Stimulated activated effector memory CD8-positive, alpha-beta T cell treated with anti-CD3 and anti-CD28 coated beads, Interleukin-12 subunit alpha, Interleukin-12 subunit beta, amount 100 ng/mL, for 72 hours (primary cell): Measurements from ENCODE around the gene AIP.
"Not testable (repeated sequence)": the region's sequence is repeated elsewhere in the genome, so short reads cannot be mapped to it uniquely, and the experiment has no call there.

Experiments
- ATAC-seq: fragments of 150-1000 bp; cut with Tn5 transposase; 2 replicates; pipeline ENCODE4 v1.10.0; 2021
- DNase-seq, 2 donors: peaks; one replicate each; pipeline ENCODE4 v3.0.0; 2021 to 2022; ENCODE audit warnings: low spot score in 2 of 2
- H3K27ac Mint-ChIP-seq: one replicate; pipeline ENCODE4 v1.8.0; 2022; ENCODE audit warnings: mild to moderate bottlenecking, mixed read lengths
- H3K36me3 Mint-ChIP-seq: one replicate; pipeline ENCODE4 v1.8.0; 2022; ENCODE audit warnings: mild to moderate bottlenecking, mixed read lengths
- H3K4me1 Mint-ChIP-seq: one replicate; pipeline ENCODE4 v1.8.0; 2022; ENCODE audit warnings: mixed read lengths
- H3K4me3 Mint-ChIP-seq: one replicate; pipeline ENCODE4 v1.8.0; 2022; ENCODE audit warnings: mild to moderate bottlenecking, mixed read lengths
- H3K9me3 Mint-ChIP-seq: one replicate; pipeline ENCODE4 v1.8.0; 2022; ENCODE audit warnings: mixed read lengths

AIP gene

DNA sequence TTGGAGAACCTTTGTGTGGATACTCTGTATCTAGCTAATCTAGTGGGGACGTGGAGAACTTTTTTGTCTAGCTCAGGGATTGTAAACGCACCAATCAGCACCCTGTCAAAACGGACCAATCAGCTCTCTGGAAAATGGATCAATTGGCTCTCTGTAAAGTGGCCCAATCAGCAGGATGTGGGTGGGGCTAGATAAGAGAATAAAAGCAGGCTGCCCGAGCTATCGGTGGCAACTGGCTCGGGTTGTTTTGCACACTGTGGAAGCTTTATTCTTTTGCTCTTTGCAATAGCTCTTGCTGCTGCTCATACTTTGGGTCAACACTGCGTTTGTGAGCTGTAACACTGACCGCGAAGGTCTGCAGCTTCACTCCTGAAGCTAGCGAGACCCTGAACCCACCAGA is 6.1 kb upstream of the AIP start:
- H3K27ac Mint-ChIP-seq, DNase-seq, H3K4me3 Mint-ChIP-seq, H3K36me3 Mint-ChIP-seq, H3K9me3 Mint-ChIP-seq, H3K4me1 Mint-ChIP-seq, ATAC-seq: not testable (repeated sequence)

DNA sequence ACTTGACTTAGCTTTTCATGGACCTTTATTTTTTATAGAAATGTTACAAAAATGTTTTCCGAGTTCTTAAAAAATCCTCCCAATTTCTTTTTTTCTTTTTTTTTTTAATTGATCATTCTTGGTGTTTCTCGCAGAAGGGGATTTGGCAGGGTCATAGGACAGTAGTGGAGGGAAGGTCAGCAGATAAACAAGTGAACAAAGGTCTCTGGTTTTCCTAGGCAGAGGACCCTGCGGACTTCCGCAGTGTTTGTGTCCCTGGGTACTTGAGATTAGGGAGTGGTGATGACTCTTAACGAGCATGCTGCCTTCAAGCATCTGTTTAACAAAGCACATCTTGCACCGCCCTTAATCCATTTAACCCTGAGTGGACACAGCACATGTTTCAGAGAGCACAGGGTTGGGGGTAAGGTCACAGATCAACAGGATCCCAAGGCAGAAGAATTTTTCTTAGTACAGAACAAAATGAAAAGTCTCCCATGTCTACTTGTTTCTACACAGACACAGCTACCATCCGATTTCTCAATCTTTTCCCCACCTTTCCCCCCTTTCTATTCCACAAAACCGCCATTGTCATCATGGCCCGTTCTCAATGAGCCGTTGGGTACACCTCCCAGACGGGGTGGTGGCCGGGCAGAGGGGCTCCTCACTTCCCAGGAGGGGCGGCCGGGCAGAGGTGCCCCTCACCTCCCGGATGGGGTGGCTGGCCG is 5.3 kb upstream of the AIP start:
- not testable (repeated sequence) for H3K4me3 Mint-ChIP-seq, H3K27ac Mint-ChIP-seq, DNase-seq, H3K9me3 Mint-ChIP-seq, ATAC-seq, H3K36me3 Mint-ChIP-seq, H3K4me1 Mint-ChIP-seq

DNA sequence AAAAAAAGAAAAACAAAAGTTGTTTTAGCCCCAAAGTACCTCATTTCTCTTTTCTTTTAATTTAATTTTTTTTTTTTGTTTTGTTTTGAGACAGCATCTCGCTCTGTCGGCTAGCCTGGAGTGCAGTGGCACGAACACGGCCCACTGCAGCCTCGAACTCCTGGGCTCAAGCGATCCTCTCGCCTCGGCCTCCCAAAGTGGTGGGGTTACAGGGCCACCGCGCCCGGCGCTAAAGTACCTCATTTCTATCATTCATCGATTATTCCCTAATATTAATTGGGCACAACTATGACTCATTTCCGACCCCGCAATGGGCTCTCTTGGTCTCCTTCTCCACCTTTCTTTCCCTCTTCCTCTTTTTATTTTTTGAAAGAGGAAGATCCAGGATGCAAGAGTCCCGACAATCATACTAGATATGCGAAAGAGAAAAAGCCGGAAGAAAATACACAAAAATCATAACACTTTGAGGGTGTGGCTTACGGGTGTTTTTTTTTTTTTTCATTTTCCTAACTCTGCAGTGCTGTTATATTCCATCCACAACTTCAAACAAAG is 475 bp upstream of the AIP start:
- ATAC-seq (no peak), DNase-seq (no peak)
- H3K4me3 Mint-ChIP-seq, result peak overlapping the region; percentile 98
- peaks cover 45% of the 10 kb centered on the region for H3K36me3 Mint-ChIP-seq
- no peaks in the 10 kb centered on the region for H3K9me3 Mint-ChIP-seq
- H3K4me1 Mint-ChIP-seq, result peaks cover 50% of the 10 kb centered on the region
- peak overlapping the region; percentile 97 for H3K27ac Mint-ChIP-seq

DNA sequence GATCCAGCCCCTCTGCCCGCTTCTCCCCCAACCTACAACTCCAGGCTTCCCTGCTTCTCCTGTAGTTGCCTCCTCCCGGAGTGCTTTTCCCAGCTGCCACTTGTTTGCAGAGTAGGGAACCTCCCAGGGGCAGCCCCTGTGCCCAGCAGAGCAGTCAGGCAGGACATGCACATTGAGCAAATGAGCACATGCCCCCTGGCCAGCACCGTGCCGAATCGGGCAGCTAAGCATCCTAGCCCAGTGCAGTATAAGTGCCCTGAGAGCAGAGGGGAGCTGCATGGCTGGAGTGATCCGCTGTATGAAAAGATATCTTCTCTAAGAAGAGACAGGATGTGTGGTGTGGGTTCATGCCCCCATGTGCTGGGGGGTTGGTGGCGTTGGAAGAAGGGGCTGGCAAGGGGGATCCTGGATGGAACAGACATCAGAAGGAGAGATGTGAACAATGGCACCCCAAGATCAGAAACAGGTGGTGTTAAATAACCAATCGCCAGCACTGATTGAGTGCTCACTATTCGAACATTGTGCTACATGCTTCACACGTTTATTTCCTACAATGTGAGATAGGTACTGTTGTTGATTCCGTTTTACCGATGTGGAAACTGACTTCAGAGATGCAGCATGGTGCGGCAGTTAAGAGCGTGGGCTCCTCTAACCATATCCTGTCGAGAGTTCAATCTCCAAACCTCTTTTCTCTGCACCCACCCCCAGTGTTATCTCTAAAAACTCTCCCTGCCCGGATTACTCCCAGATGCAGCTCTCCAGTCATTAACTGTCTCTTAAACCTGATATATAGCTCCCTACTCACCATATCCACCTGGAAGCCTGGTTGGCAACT is 1.2 kb downstream of the AIP start:
- DNase-seq, result peak in 1 of 2 donors; percentile 78

DNA sequence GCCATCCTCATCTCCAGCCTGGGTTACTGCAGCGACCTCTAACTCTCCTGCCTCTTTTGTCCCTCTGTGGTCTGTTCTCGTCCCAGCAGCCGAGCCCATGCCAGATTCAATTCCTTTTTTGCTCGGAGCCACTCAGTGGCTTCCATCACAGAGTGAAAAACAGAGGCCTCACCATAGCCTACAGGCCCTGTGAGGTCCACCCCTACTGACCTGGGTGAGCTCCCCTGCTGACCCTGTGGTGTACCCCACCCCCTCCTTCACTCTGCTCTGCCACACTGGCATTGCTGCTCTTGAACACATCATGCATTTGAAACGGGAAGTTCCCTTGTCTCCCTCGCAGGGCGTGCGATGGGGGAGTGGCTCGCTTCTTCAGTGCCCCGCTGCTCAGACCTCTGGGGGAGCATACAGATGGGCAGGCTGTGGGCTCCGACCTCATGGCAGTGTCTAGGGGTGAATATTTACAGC is 2.1 kb downstream of the AIP start:
- DNase-seq, result peak; percentile 44 to 85
- H3K27ac Mint-ChIP-seq, result peak overlapping the region; percentile 97
- H3K4me3 Mint-ChIP-seq, result peak overlapping the region; percentile 98
- peaks cover 70% of the 10 kb centered on the region for H3K36me3 Mint-ChIP-seq
- peaks cover 2% of the 10 kb centered on the region for H3K9me3 Mint-ChIP-seq
- ATAC-seq, result peak; percentile 25
- peaks cover 74% of the 10 kb centered on the region for H3K4me1 Mint-ChIP-seq

More for the DNA sequence above, 1.2 kb downstream of the AIP start:
- peak overlapping the region; percentile 98 for H3K4me3 Mint-ChIP-seq
- peaks cover 2% of the 10 kb centered on the region for H3K9me3 Mint-ChIP-seq
- peak overlapping the region; percentile 97 for H3K27ac Mint-ChIP-seq
- peaks cover 62% of the 10 kb centered on the region for H3K36me3 Mint-ChIP-seq
- peak; percentile 40 for ATAC-seq
- H3K4me1 Mint-ChIP-seq, result peaks cover 67% of the 10 kb centered on the region

DNA sequence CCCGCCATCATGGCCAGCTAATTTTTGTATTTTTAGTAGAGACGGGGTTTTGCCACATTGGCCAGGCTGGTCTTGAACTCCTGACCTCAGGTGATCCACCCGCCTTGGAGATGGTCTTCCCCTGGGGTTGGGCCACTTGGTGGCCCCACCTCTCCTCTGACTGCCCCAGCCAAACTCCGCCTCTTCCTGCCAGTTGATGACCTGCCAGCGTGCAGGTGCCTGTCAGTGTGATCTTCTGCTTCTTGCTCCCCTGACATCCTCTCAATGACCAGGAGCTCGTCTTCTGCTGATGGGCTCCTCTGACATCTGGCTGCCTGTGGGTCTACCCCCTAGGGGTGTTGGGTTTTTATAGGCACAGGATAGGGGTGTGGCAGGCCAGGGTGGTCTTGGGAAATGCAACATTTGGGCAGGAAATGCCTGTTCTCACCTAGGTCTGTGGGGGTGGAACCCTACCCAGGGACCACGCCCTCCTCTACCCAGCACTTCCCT is 3.1 kb downstream of the AIP start:
- Mint-ChIP-seq H3K27ac (peak overlapping the region; percentile 97), H3K36me3 (peaks cover 81% of the 10 kb centered on the region), H3K4me3 (peak overlapping the region; percentile 98), H3K4me1 (peaks cover 83% of the 10 kb centered on the region)
- DNase-seq (peak in 1 of 2 donors; percentile 86), ATAC-seq (peak; percentile 2)
- not testable (repeated sequence) for H3K9me3 Mint-ChIP-seq

DNA sequence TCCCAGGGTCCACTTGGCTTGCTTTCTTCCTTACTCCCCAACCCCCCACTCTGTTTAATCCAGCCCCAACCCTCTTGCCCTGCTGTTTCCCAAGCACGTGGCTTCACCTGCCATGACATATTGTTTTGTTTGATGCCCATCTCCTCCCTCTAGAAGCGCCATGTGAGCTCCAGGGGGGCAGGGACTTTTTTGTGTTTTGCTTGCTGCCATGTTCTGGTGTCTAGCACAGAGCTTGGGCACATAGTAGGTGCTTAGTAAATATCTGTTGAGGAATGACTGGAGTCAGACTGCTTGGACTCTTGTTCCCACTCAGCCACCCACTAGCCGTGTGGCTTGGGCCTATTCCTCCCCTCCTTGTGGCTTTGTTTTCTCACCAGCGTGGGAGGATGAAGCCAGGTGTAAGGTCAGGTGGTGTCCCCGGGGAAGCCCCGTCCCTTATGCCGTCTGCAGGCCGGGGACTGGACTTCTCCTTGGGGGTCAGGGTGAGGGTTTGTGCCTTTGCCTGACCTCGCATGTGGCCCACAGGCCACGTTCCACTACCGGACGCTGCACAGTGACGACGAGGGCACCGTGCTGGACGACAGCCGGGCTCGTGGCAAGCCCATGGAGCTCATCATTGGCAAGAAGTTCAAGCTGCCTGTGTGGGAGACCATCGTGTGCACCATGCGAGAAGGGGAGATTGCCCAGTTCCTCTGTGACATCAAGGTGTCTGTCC is 3.8 kb downstream of the AIP start:
- peaks cover 88% of the 10 kb centered on the region for H3K36me3 Mint-ChIP-seq
- ATAC-seq (peak; percentile 3), DNase-seq (peak; percentile 57 to 89)

DNA sequence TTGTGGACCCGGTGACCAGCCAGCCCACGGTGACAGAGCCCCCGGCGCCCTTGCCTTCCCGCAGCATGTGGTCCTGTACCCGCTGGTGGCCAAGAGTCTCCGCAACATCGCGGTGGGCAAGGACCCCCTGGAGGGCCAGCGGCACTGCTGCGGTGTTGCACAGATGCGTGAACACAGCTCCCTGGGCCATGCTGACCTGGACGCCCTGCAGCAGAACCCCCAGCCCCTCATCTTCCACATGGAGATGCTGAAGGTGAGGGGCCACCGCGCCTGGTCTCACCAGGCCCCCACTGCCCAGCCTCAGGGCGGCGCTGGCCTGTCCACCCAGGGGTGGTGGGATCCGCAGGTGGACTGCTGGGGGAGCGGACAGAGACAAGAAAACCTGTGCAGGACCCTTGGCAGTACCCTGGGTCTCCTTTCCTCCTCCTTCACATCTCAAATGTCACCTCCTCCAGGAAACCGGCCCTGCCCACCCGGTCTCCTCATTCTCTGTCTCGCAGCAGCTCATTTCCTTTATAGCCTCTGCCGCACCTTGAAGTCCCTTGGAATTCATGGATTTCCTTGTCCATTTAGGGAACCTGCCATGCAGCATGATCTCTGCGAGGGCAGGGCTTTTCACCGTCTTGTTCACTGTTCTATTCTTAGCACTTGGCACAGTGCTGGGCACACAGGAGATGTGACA is 6.5 kb downstream of the AIP start:
- Mint-ChIP-seq H3K4me1 (peaks cover 64% of the 10 kb centered on the region), H3K27ac (peak overlapping the region; percentile 97), H3K36me3 (peaks cover 97% of the 10 kb centered on the region), H3K9me3 (peaks cover 2% of the 10 kb centered on the region), H3K4me3 (peak overlapping the region; percentile 98)
- no peak for ATAC-seq
- no peak for DNase-seq

More for the DNA sequence above, 3.8 kb downstream of the AIP start:
- H3K27ac Mint-ChIP-seq, result peak overlapping the region; percentile 97
- H3K4me3 Mint-ChIP-seq, result peak overlapping the region; percentile 98
- peaks cover 2% of the 10 kb centered on the region for H3K9me3 Mint-ChIP-seq
- peaks cover 86% of the 10 kb centered on the region for H3K4me1 Mint-ChIP-seq

DNA sequence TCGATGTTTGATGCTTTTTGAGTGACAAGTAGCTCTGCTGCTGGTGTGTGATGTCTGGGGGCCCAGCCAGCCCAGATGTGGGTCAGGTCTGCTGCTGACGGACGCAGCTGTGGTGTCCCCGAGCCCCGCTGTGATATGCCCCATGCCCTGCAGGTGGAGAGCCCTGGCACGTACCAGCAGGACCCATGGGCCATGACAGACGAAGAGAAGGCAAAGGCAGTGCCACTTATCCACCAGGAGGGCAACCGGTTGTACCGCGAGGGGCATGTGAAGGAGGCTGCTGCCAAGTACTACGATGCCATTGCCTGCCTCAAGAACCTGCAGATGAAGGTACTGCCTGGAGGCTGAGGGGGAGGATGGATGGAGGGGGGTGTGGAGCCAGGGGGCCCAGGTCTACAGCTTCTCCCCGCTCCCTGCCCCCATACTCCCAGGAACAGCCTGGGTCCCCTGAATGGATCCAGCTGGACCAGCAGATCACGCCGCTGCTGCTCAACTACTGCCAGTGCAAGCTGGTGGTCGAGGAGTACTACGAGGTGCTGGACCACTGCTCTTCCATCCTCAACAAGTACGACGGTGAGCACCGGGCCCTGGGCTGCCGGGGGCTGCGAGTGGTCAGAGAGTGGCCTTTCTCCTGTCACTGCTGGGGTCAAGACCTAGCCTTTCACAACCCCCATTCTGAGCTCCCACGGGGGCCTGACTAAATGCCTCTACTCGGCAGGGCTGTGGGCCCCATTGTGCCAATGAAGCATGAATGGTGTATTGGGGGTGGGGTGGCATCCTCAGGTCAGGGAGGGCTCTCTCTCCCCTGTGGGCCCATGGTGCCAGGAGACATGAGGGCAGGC is 7.3 kb downstream of the AIP start:
- ATAC-seq, result no peak
- Mint-ChIP-seq H3K27ac (peak overlapping the region; percentile 97), H3K4me3 (peak overlapping the region; percentile 32), H3K36me3 (peaks cover 97% of the 10 kb centered on the region), H3K4me1 (peaks cover 57% of the 10 kb centered on the region), H3K9me3 (peaks cover 2% of the 10 kb centered on the region)
- no peak for DNase-seq

DNA sequence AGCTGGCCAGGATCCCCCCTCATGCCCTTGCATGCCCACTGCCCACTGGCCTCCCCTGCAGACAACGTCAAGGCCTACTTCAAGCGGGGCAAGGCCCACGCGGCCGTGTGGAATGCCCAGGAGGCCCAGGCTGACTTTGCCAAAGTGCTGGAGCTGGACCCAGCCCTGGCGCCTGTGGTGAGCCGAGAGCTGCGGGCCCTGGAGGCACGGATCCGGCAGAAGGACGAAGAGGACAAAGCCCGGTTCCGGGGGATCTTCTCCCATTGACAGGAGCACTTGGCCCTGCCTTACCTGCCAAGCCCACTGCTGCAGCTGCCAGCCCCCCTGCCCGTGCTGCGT is 7.9 kb downstream of the AIP start:
- H3K9me3 Mint-ChIP-seq, result peaks cover 2% of the 10 kb centered on the region
- H3K4me1 Mint-ChIP-seq, result peaks cover 56% of the 10 kb centered on the region
- ATAC-seq (no peak), DNase-seq (no peak)
- peak overlapping the region; percentile 97 for H3K27ac Mint-ChIP-seq
- no peak overlapping the region for H3K4me3 Mint-ChIP-seq
- peaks cover 99% of the 10 kb centered on the region for H3K36me3 Mint-ChIP-seq

DNA sequence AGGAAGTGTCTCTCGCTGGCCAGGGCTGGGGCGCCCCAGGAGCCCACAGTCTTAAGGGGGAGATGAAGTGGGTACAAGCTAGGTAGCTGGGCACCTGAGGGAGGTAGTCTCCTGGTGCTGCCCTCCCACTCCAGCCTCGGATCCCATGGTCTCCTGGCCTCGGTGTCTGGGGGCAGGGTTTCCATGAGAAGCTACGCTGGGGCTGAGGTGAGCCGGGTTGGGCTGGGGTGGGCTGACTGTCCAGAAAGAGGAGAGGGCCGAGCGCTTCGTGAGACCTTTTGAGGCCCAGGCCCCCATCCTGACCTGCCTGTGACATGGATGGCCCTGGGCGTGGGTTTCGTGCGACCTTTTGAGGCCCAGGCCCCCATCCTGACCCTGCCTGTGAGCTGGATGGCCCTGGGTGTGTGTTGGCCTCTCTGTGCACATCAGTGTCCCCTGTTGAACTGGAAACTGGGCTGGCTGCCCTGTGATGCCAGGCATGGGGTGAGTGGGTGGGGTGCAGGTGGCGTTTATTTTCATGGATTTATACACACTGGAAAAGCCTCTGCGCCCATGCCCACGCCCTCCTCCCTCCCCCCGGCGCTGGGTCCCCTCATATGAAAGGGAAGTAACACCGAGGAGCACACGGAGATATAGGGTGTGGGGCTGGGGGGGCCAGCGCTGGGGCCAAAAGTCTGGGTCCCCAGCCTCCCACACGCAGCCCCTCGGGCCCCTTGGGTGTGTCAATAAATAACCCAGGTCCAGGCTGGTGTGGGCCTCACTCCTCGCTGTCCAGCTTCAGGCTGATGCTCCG is 8.6 kb downstream of the AIP start:
- peaks cover 2% of the 10 kb centered on the region for H3K9me3 Mint-ChIP-seq
- no peak for DNase-seq

DNA sequence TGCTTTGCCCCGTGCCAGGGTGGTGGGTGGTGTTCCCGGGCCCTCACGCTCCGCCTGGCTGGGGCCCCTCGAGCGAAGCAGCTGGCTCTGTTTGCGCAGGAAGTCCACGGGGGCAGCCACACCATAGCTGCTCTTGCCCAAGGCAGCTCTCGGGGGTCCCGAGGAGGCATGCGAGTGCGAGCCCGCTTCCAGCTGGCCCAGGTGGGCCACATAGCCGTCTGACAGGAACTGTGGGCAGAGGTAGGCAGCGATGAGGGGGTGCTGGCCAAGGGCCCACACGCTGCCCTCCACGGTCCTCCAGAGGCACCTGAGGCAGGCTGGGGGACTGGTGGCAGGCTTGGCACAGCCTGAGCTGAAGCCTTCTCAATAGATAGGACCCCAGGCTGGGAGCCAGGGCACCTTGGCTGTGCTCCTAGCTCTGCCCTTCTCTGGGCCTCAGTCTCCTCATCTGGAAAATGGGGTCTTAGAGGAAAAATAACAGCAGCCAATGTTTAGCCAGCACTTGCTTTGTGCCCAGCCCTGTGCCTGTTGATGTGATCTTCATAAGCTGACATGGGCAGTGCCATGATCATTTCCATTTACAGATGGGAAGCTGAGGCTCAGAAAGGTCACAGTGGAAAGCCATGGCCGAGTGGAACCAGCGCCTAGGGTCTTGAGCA is 9.4 kb downstream of the AIP start:
- Mint-ChIP-seq H3K36me3 (peaks cover 99% of the 10 kb centered on the region), H3K9me3 (peaks cover 2% of the 10 kb centered on the region), H3K4me1 (peaks cover 46% of the 10 kb centered on the region), H3K27ac (peak overlapping the region; percentile 52), H3K4me3 (no peak overlapping the region)
- no peak for ATAC-seq
- DNase-seq, result no peak

More for the DNA sequence above, 8.6 kb downstream of the AIP start:
- H3K27ac Mint-ChIP-seq, result peak overlapping the region; percentile 97
- H3K4me1 Mint-ChIP-seq, result peaks cover 53% of the 10 kb centered on the region
- no peak for ATAC-seq
- no peak overlapping the region for H3K4me3 Mint-ChIP-seq
- H3K36me3 Mint-ChIP-seq, result peaks cover 99% of the 10 kb centered on the region
